ENCODE measurements around the gene TNNC2.

Gene TNNC2

GRCh38 chr20:45779011-45779915 is 47.8 kb downstream of the TNNC2 start:
- DNase-seq, result peak; percentile 46

GRCh38 chr20:45776931-45777330 is 50.2 kb downstream of the TNNC2 start:
- no peak for DNase-seq

DNA sequence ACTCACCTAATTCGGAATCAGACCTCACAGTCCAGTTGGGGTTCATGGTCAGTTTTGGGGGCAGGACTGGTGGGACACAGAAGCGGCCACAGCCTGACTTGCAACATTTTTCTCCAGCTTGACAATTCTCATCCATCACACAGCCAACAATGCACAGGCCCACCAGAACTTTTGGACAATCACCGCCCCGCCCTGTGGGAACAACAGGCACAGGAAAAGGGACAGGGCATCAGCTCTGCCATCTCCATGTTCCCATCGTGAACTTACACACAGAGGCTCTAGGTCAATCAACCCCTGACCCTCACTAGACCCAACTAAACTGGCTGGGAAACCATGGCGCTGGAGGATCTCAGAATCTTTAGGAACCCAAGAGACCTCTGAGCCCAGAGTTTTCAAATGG is 51.7 kb downstream of the TNNC2 start:
- DNase-seq, result no peak

DNA sequence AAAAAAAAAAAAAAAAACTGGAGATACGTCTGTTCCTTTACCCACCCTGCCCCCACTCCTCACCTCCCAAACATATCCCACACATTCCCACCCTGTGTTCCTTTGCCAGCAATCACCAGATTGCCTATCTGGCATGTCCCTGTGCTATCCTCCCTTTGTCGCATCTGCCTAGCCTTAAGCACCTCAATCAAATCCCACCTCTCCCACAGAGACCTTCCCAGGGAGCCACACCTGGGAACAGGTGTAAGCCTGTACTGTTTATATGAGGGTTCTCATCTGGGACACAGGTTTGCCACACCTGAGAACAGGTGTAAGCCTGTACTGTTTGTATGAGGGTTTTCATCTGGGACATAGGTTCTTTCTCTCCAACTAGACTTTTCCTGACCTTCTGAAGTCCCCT is 52.2 kb downstream of the TNNC2 start:
- no peak for DNase-seq
